ENCODE results near the gene HDAC7. TPM values are rescaled to one million over a fixed set of nuclear protein-coding genes. Genes with fewer than 3 reads are reported as not detected.

HDAC7 gene
- total RNA-seq = 10 to 100 TPM; 26.9 to 50.7 (median 38.5) TPM
- polyA plus RNA-seq = 10 to 100 TPM; 40.4 to 75.6 TPM
- long read RNA-seq, donor 1, partial matches to known transcripts = 23 of 32 reads
- long read RNA-seq, donor 1, other reads (novel, unspliced or antisense) = 9 of 32 reads
- long read RNA-seq, donor 2, partial matches to known transcripts = 30 of 40 reads
- long read RNA-seq, donor 2, other reads (novel, unspliced or antisense) = 10 of 40 reads
- long read RNA-seq, donor 3, partial matches to known transcripts = 71 of 83 reads
- long read RNA-seq, donor 3, other reads (novel, unspliced or antisense) = 12 of 83 reads

GRCh38 chr12:47819896-47820630 is at the start of gene HDAC7:
Gene HDAC7, minus strand, starts transcription at chr12:47819903. Its CDS starts 118 bp downstream, at chr12:47819785.
- WGBS, 2 donors = 0 to 1% methylated on average over 39 to 58 of the region's 58 CpGs
- peak within 1 kb of the TSS; percentile 61 to 91 (median 83) for H3K4me3 ChIP-seq
- no peaks in the 10 kb centered on the region for H3K9me3 ChIP-seq
- ATAC-seq = peak; percentile 51 to 81 (median 72)
- H3K27me3 ChIP-seq = no peaks in the 10 kb centered on the region
- H3K36me3 ChIP-seq = peaks cover 0 to 13% (median 0%) of the 10 kb centered on the region in 9 donors
- TF ChIP-seq CTCF (IDR thresholded peaks at IDR 0.05) = peak in 1 of 9 donors; percentile 9
- H3K27ac ChIP-seq = peak within 1 kb of the TSS; percentile 94 to 100 (median 99)
- DNase-seq = peak; percentile 92 to 93
- intact Hi-C loops (cut with DNase I) = loop anchor here in 2 of 10 donors (1.0 to 5.0 kb wide), 4 partner anchors 17 to 103 kb away; no protein-coding TSS in a partner anchor
- H3K4me1 ChIP-seq = peaks cover 28 to 90% (median 84%) of the 10 kb centered on the region in 9 donors

- peaks cover 0 to 41% (median 9%) of the 10 kb centered on the region in 9 donors for H3K4me1 ChIP-seq
- TF ChIP-seq CTCF (IDR thresholded peaks at IDR 0.05) = no peak
- peaks cover 0 to 9% (median 0%) of the 10 kb centered on the region in 9 donors for H3K36me3 ChIP-seq
- H3K4me3 ChIP-seq = no peak overlapping the region
- intact Hi-C loops (cut with DNase I) = loop anchor here in 1 of 10 donors (10.0 kb wide), 1 partner anchor 76 kb away; no protein-coding TSS in a partner anchor
- 80 to 85% methylated on average over 8 of the region's 8 CpGs for WGBS, 2 donors
- DNase-seq (no peak), ATAC-seq (no peak)
- no peaks in the 10 kb centered on the region for H3K27me3 ChIP-seq
- peak overlapping the region in 1 of 10 donors; percentile 78 for H3K27ac ChIP-seq
- H3K9me3 ChIP-seq = no peaks in the 10 kb centered on the region
These were observed 48.9 kb upstream of the HDAC7 start for GRCh38 chr12:47868552-47869031.

DNA sequence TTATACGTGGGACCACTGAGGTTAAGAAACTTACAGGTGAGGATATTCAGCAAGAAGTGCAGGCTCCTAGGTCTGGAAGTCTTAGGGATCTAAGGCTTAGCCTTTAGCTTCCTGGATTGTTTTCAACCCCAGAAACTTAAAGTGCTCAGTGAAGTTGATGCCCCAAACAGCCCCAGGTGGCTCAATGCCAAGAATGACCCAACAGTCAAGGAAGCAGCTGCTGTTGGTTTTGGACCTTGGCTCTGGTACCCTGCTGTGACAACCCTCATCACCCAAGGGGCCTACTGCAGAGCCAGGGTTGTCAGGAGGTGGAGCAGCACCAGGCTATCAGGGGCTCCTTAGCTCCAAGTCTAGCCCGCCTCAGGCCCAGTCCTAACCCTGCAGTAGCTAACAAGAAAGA is 48.3 kb upstream of the HDAC7 start:
- no peak for TF ChIP-seq CTCF (IDR thresholded peaks at IDR 0.05)
- 87 to 93% methylated on average over 2 of the region's 2 CpGs for WGBS, 2 donors
- Histone ChIP-seq H3K4me1 (peaks cover 0 to 41% (median 9%) of the 10 kb centered on the region in 9 donors), H3K27me3 (no peaks in the 10 kb centered on the region), H3K36me3 (peaks cover 0 to 15% (median 0%) of the 10 kb centered on the region in 9 donors), H3K4me3 (no peak overlapping the region), H3K27ac (peak overlapping the region in 1 of 10 donors; percentile 78), H3K9me3 (no peaks in the 10 kb centered on the region)
- intact Hi-C loops (cut with DNase I) = loop anchor here in 1 of 10 donors (10.0 kb wide), 1 partner anchor 77 kb away; no protein-coding TSS in a partner anchor
- ATAC-seq (no peak), DNase-seq (no peak)

DNA sequence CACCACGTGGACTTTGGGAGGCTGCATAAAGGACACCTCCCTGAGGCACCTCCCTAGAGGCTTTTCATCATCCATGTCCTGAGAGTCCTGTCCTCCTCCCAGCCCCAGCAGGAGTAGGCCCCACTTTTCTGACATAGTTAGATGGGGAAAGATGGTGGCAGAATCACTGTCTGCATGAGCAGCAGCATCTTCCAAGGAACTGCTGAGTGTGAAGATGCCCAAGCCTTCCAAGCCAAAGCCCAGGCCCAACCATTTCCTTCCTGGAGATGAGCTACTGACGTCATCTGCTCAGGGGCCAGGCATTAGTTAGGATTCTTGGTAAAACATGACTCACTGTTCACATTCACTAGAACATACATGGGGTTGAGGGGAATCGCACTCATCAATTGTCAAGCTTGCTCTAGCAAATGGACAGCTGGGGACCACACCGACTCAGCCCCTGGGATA is 47.8 kb upstream of the HDAC7 start:
- Histone ChIP-seq H3K4me1 (peaks cover 0 to 41% (median 9%) of the 10 kb centered on the region in 9 donors), H3K27me3 (no peaks in the 10 kb centered on the region), H3K36me3 (peaks cover 0 to 17% (median 0%) of the 10 kb centered on the region in 9 donors), H3K27ac (peak overlapping the region in 1 of 10 donors; percentile 78), H3K4me3 (no peak overlapping the region), H3K9me3 (no peaks in the 10 kb centered on the region)
- 78 to 83% methylated on average over 4 of the region's 4 CpGs for WGBS, 2 donors
- DNase-seq (no peak), ATAC-seq (peak in 1 of 8 donors; percentile 7)
- intact Hi-C loops (cut with DNase I) = loop anchor here in 1 of 10 donors (10.0 kb wide), 1 partner anchor 77 kb away; no protein-coding TSS in a partner anchor
- no peak for TF ChIP-seq CTCF (IDR thresholded peaks at IDR 0.05)
